ENCODE results near the gene CKAP2L.

DNA sequence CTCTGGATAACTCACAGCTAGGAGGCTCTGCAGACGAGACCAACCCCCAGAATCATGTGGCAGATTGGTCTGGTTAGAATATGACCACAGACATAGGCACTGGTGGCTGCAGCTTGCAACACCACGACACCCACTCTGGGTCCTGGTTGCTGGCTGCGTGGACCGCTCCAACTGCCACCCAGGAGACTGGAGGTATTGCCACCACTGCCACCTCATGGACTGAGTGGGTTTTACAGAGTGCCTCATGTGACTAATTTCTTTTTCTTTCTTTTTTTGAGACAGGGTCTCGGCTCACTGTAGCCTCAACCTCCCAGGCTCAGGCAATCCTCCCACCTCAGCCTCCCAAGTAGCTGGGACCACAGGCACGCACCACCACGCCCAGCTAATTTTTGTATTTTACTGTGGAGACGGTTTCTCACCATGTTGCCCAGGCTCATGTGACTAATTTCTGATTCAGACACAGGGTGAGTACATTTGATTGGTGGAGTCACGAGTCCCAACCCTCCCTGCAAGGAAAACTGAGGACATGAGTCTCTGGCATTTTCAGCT lies 73.5 kb downstream of the CKAP2L start:
- TF ChIP-seq GLIS3 (CRISPR knock-in tag; IDR thresholded peaks at IDR 0.05) (no peak), PATZ1 (CRISPR knock-in tag; IDR thresholded peaks at IDR 0.05; ENCODE audit: borderline replicate concordance) (no peak), TSHZ2 (CRISPR knock-in tag; IDR thresholded peaks at IDR 0.05) (no peak), CREB5 (CRISPR knock-in tag; IDR thresholded peaks at IDR 0.05; ENCODE audit: low read depth) (no peak), ARNTL (CRISPR knock-in tag; IDR thresholded peaks at IDR 0.05; ENCODE audit: borderline replicate concordance, low read depth) (no peak), BACH2 (CRISPR knock-in tag; IDR thresholded peaks at IDR 0.05; ENCODE audit: borderline replicate concordance) (no peak)
